ENCODE data around the gene DNM3. TPM values are rescaled to one million over a fixed set of nuclear protein-coding genes. Genes with fewer than 3 reads are reported as not detected.

The DNM3 gene
- total RNA-seq, 1 donor from 2014 or later, result 1.1 TPM

DNA sequence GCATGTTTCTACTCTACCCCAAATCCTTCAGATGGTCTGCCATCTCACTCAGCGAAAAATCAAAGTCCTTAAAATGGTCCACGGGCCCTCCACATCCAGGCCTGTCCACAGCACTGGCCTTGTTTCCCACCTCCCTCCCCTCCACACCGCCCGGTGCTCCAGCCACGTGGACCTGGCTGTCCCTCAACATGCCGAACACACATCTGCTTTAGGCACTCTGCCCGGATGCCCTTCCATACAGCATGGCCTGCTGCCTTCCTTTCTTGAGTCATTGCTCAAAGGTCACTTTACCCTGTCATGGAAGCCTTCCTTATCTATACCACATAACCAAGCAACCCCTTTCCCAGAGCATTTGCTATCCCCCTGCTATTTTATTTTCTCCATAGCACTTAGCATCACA lies 143.0 kb downstream of the DNM3 start:
- TF ChIP-seq, protein P1, sequence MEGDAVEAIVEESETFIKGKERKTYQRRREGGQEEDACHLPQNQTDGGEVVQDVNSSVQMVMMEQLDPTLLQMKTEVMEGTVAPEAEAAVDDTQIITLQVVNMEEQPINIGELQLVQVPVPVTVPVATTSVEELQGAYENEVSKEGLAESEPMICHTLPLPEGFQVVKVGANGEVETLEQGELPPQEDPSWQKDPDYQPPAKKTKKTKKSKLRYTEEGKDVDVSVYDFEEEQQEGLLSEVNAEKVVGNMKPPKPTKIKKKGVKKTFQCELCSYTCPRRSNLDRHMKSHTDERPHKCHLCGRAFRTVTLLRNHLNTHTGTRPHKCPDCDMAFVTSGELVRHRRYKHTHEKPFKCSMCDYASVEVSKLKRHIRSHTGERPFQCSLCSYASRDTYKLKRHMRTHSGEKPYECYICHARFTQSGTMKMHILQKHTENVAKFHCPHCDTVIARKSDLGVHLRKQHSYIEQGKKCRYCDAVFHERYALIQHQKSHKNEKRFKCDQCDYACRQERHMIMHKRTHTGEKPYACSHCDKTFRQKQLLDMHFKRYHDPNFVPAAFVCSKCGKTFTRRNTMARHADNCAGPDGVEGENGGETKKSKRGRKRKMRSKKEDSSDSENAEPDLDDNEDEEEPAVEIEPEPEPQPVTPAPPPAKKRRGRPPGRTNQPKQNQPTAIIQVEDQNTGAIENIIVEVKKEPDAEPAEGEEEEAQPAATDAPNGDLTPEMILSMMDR (IDR thresholded peaks at IDR 0.05), result no peak
- TF ChIP-seq EZH2 (IDR thresholded peaks at IDR 0.05) (no peak), EZH2phosphoT487 (IDR thresholded peaks at IDR 0.05) (no peak)
- H3K4me3 Mint-ChIP-seq, result no peak overlapping the region

DNA sequence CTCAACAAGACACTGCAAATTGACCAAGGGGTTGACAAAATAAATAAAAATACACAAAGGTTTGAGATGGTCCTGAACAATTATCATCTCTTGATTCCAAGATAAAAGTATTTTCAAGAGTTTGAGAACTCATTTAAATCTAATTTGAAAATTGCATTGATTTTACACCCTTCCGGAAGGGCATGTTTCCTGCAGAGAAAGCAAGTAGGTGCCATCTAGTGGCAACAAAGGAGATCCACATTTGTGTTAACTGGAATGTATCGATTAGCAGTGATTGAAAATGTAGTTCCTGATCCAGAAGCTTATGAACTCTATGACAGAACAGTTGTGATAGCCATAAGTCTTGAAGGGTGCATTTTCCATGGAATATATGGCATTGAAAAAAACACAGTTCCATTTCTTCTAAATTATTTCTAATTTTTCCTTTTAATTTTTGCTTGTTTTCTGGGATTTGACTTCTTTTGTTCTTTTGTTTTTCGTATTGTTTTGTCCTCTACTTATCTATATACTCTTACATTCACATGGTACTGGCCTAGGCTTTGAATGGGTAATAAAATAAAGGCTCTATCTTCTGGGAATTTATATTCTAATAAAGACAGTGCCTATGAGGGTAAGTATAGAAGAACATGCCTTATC lies 143.7 kb downstream of the DNM3 start:
- Histone ChIP-seq H3K9ac (no peak overlapping the region), H3K79me2 (ENCODE audit: low read depth) (no peaks in the 10 kb centered on the region), H3K4me2 (no peak overlapping the region), H3K4me1 (no peaks in the 10 kb centered on the region), H3K36me3 (no peaks in the 10 kb centered on the region), H3K9me3 (ENCODE audit: low read depth) (no peaks in the 10 kb centered on the region), H2AFZ (replicated peaks) (peak overlapping the region; percentile 26), H3K27me3 (no peaks in the 10 kb centered on the region), H3K27ac (no peak overlapping the region), H3K4me3 (no peak overlapping the region), H4K20me1 (ENCODE audit: low read depth) (no peaks in the 10 kb centered on the region), H3F3A (ENCODE audit: low read depth) (no peaks in the 10 kb centered on the region)
- H3K4me3 Mint-ChIP-seq, result no peak overlapping the region
- no peaks in the 10 kb centered on the region for H3K36me3 Mint-ChIP-seq
- H3K27ac Mint-ChIP-seq, result no peak overlapping the region
- peak; percentile 58 for DNase-seq (ENCODE audit: low spot score)
- TF ChIP-seq EZH2phosphoT487 (IDR thresholded peaks at IDR 0.05), result no peak
- TF ChIP-seq, protein P1 (IDR thresholded peaks at IDR 0.05), result peak; percentile 89
- no peaks in the 10 kb centered on the region for H3K9me3 Mint-ChIP-seq
- no peaks in the 10 kb centered on the region for H3K27me3 Mint-ChIP-seq (ENCODE audit: insufficient read depth, low read depth)
- peaks cover under 1% of the 10 kb centered on the region for H3K4me1 Mint-ChIP-seq

More for the DNA sequence above, 143.0 kb downstream of the DNM3 start:
- no peaks in the 10 kb centered on the region for H3K4me1 ChIP-seq
- H3K4me3 ChIP-seq, result no peak overlapping the region
- H3K79me2 ChIP-seq (ENCODE audit: low read depth), result no peaks in the 10 kb centered on the region
- H3F3A ChIP-seq (ENCODE audit: low read depth), result no peaks in the 10 kb centered on the region
- H4K20me1 ChIP-seq (ENCODE audit: low read depth), result no peaks in the 10 kb centered on the region
- H2AFZ ChIP-seq (replicated peaks), result no peak overlapping the region
- Mint-ChIP-seq H3K36me3 (no peaks in the 10 kb centered on the region), H3K9me3 (no peaks in the 10 kb centered on the region), H3K27ac (no peak overlapping the region), H3K4me1 (peaks cover 4% of the 10 kb centered on the region), H3K27me3 (ENCODE audit: insufficient read depth, low read depth) (no peaks in the 10 kb centered on the region)
- no peaks in the 10 kb centered on the region for H3K36me3 ChIP-seq
- no peak for DNase-seq (ENCODE audit: low spot score)
- no peaks in the 10 kb centered on the region for H3K27me3 ChIP-seq
- H3K9me3 ChIP-seq (ENCODE audit: low read depth), result no peaks in the 10 kb centered on the region
- no peak overlapping the region for H3K27ac ChIP-seq
- no peak overlapping the region for H3K9ac ChIP-seq
- H3K4me2 ChIP-seq, result no peak overlapping the region

DNA sequence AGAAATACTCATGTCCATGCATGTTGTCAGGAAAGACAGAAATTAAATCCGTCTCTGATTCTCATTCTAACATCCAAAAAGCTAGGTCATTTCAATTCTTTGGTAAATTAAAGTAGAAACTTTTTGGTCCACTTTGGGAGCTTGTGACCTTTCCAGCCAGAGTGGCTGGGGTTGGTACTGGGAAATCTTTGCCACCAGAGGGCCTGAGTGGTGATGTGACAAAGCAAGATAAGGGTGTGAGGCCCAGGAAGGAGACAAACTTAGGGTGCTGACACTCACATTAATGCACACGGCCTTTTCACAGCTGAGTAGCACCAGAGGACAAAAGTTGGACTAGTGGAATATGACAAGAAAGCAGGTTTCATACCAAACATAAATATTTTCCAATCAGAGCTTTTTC lies 144.3 kb downstream of the DNM3 start:
- Mint-ChIP-seq H3K4me3 (no peak overlapping the region), H3K9me3 (no peaks in the 10 kb centered on the region), H3K36me3 (no peaks in the 10 kb centered on the region), H3K27ac (no peak overlapping the region), H3K4me1 (peaks cover 7% of the 10 kb centered on the region), H3K27me3 (ENCODE audit: insufficient read depth, low read depth) (no peaks in the 10 kb centered on the region)
- no peaks in the 10 kb centered on the region for H3K79me2 ChIP-seq (ENCODE audit: low read depth)
- no peak overlapping the region for H3K27ac ChIP-seq
- H3K27me3 ChIP-seq, result no peaks in the 10 kb centered on the region
- no peaks in the 10 kb centered on the region for H3K36me3 ChIP-seq
- peaks cover 6% of the 10 kb centered on the region for H3K4me1 ChIP-seq
- no peaks in the 10 kb centered on the region for H3F3A ChIP-seq (ENCODE audit: low read depth)
- no peaks in the 10 kb centered on the region for H4K20me1 ChIP-seq (ENCODE audit: low read depth)
- H3K4me2 ChIP-seq, result no peak overlapping the region
- no peak overlapping the region for H3K9ac ChIP-seq
- no peaks in the 10 kb centered on the region for H3K9me3 ChIP-seq (ENCODE audit: low read depth)
- H3K4me3 ChIP-seq, result no peak overlapping the region
- peak; percentile 24 for DNase-seq (ENCODE audit: low spot score)
- TF ChIP-seq EZH2 (IDR thresholded peaks at IDR 0.05), result no peak
- no peak for TF ChIP-seq EZH2phosphoT487 (IDR thresholded peaks at IDR 0.05)
- TF ChIP-seq, protein P1 (IDR thresholded peaks at IDR 0.05), result peak; percentile 43
- peak overlapping the region; percentile 26 for H2AFZ ChIP-seq (replicated peaks)

All from neural progenitor cell (in vitro differentiated cells).